DMS153 (cell line): ENCODE results near the gene ST8SIA1.

Experiments used
- DNase-seq: peaks from one replicate; lab custom pipeline; 2025; lab: John Stamatoyannopoulos, UW

Gene ST8SIA1

DNA sequence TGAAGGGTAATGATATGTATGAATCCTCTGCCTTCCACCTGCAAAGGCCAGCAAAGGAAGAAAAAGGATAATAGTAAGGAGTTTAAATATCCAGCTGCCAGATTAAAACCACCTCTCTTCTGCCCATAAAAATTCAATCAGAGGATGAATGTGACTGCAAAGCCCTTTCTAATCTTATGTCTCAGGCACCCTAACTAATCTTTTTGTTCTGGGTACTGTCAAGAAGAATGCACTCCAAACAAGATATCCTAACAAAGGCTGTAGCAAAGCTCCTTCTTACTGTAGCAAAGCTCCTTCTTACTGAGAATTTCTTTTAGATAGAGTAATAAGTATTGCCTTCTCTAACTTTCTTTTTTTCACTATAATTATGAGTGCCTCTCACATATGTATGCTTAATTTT is 91.8 kb downstream of the ST8SIA1 start:
- no peak for DNase-seq

GRCh38 chr12:22238211-22238610 is 96.3 kb downstream of the ST8SIA1 start:
- DNase-seq = no peak

GRCh38 chr12:22234561-22234960 is 99.9 kb downstream of the ST8SIA1 start:
- no peak for DNase-seq

DNA sequence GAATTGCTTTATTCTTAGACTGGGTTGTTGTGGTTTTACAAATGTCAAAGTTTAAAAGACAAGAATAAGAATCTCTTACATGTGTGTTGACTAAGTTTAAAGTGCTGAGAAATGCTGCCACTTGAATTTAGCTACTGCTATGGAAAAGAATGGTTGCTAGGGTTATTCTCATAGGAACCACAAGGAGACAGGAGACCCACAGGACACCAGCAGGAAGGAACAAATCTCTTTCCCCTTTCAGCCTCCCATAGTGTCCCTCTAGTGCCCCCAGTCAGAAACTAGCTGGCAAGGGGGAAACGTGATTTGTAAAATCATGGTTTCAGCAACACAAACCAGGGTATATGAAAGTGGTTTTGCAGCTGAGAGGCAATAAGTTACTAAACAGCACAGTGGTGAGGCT is 102.7 kb downstream of the ST8SIA1 start:
- DNase-seq = no peak

DNA sequence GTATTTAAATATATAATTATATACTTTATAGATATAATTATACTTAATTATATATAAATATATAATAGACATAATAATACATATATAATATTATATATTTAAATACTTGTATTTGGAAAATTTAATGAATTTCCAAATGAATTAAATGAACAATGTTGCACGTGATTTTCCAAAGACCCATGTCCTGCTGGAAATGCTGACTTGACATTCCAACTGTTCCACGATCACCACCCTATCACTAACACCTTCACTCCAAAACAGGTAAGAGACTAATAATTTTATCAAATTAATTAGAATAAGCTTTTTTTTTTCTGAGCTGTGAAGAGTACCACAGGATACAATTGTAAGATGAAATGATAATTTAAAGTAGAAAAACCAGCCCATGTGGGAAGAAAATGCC is 103.4 kb downstream of the ST8SIA1 start:
- DNase-seq = no peak

DNA sequence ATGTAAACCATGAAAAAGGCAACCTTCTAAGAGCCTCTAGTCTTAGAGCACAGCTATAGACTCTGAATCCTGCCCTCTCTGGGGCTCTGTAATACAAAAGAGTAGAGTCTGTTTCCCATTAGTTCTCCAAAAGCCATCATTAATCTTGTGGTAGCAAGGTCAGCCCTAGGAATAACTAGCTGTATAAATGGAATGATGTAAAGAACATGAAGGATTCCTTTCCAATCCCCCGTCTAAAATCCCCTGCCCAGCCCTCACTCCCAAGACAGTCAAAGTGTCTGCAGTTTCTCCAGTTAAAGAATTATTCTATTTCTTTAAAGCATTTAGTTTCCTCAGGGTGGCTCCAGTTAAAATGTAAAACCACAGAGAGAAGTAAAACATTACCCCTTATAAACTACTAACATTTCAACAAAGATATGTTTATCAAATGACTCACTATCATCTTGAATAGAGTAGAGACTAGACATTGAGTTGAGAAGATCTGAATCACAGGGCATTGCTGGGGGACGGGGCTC is 104.2 kb downstream of the ST8SIA1 start:
- no peak for DNase-seq

- DNase-seq = no peak
Measured at GRCh38 chr12:22229652-22230279, 104.7 kb downstream of the ST8SIA1 start.

DNA sequence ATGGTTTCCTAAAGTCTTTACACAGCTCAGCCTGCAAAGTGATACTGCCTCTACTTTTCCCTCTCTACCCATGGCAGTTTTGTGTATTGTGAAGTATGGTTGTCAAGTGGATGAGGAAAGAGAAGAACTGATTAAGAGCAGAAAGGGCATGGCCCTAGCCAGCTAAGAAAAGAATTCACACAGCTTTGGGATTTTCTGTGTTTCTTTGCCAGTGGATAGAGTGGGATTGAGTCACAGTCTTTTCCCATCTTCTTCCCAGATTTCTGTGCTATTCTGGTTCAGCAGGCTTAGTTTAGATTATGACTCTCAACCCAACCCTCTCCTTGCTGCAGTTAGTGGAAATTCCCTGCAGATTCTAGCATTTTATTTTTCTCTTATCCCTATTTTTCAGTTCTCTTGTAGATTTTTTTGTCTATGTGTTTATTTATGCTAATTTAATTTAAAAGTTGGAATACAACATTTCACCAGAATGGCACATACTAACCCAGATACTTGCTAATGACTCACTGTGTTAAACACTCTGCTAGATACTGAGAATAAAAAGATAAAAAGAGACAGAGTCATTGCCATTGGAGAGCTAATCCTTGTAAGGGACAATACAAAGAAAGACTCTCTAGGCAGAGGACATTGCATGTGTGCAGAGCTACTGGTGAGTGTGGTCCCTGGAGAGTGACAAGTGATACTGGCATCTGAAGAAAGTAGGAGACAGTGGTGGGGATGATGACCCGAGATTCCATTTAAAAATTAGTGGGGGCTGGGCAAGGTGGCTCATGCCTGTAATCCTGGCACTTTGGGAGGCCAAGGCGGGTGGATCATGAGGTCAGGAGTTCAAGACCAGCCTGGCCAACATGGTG is 106.3 kb downstream of the ST8SIA1 start:
- no peak for DNase-seq

DNA sequence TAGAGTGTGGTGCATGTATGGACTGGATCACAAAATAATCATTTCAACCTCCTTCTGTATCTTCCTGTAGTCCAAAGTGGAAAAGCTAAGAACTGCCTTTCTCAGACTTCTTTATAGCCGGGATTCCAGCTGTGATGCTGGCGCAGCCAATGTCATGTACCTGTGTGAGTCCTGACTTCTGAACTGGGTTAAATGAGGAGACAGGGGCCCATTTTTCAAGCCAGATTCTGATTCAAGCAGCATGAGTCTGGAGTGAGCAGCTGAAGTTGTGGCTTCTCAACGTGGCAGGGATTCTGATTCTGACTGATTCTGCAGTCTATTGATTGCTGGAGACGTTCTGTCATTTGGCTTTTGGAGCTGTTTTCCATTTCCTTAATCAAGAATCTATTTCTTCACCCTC is 111.2 kb downstream of the ST8SIA1 start:
- no peak for DNase-seq

- no peak for DNase-seq
Measured at GRCh38 chr12:22217556-22217955, 117.0 kb downstream of the ST8SIA1 start.

GRCh38 chr12:22215467-22216253 is 118.8 kb downstream of the ST8SIA1 start:
- DNase-seq = no peak

GRCh38 chr12:22211128-22211527 is 123.4 kb downstream of the ST8SIA1 start:
- DNase-seq = no peak

DNA sequence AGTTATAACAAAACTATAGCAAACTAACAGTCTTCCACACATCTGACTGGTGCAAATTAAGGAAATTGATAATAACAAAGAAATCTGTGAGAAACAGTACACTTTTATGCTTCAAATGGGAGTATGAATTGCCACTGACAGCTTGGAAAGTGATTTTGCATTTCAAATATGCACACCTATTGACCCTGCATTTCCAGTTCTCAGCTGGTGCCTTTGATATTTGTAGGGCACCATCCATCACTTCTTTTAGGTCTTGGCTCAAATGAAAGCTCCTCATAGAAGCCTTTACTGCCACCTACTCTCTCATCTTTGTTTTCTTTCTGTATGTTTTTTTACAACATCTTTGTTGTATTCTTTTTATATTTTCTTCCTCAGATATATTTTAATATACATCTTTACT is 125.1 kb downstream of the ST8SIA1 start:
- DNase-seq = no peak

- no peak for DNase-seq
Measured at GRCh38 chr12:22206111-22206728, 128.3 kb downstream of the ST8SIA1 start.

DNA sequence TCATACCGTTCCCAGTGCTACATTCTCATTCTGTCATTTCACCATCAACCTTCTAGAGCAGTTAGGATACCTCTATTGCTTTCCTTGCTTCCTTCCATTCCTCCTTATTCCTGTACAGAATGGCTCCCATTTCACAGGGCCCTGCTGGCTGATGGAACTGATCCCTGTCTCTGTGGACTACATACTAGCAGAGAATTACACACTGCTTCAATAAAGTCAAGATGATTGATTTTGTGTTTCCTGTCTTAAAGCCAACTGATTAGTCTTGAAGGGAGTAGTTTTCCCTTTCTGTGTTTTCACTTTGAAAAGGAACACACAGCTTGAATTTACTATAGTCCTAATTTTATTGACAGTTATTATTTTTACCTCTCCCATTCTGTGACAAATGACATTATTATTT is 130.1 kb downstream of the ST8SIA1 start:
- no peak for DNase-seq

DNA sequence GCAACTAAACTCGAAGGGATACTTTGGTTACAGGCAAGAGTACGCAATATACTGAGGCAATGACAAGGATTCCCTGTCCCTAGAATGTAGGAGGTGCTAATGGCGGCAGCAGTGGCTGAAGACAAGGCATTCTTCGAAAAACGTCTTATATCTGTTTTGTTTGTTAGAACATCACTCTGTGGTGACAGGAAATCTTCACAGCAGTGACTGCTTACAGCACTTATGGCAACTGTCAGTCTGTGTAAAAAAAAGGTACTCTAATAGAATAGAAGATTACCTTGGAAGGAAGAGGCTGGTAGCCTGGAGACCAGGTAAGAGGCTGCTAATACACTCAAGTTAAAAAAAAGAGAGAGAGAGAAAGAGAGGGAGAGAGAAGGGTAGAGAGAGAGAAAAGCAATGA is 131.7 kb downstream of the ST8SIA1 start:
- no peak for DNase-seq

- no peak for DNase-seq
Measured at GRCh38 chr12:22201101-22201500, 133.4 kb downstream of the ST8SIA1 start.

GRCh38 chr12:22196236-22196635 is 138.3 kb downstream of the ST8SIA1 start:
- no peak for DNase-seq

DNA sequence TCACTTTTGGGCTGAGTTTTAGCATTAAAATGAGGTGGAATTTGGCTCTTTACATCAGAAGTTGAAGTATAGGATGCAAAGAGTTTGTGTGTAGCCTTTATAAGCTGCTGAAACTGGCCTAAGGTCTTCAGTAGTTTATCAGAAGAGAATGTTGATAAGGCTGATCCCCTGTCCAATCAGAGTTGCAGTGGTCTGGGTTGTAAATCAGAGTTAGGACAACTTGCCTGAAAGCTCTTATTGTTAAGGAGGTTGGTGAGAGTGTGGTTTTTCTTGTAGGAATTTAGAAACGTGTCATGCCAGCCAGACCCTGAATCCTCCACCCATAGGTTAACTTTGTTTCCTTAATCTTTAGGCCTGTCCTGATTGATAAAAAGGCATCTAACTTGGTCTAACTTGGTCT is 143.5 kb downstream of the ST8SIA1 start:
- DNase-seq = no peak

- no peak for DNase-seq
Measured at GRCh38 chr12:22188431-22188830, 146.1 kb downstream of the ST8SIA1 start.

GRCh38 chr12:22180705-22181104 is 153.8 kb downstream of the ST8SIA1 start:
- DNase-seq = no peak

- DNase-seq = no peak
Measured at GRCh38 chr12:22173177-22173576, 161.3 kb downstream of the ST8SIA1 start.
